IMR-90 (cell line): ENCODE measurements around the gene LTF.

Experiments used
- CEBPB ChIP-seq: IDR thresholded peaks from 2 replicates; pipeline ENCODE4 v1.6.1; 2012; ENCODE audit warnings: low read depth, low read length, improper control_type of control experiment
- ELK1 ChIP-seq: fragments of 150-350 bp; IDR thresholded peaks from 2 replicates; pipeline ENCODE4 v1.6.1; 2016; ENCODE audit warnings: low read depth, mild to moderate bottlenecking, low read length, moderate library complexity, borderline replicate concordance
- MXI1 ChIP-seq: IDR thresholded peaks from 2 replicates; pipeline ENCODE4 v1.6.1; 2012; ENCODE audit warnings: low read depth, mild to moderate bottlenecking, low read length, moderate library complexity, borderline replicate concordance
- POLR2A ChIP-seq: IDR thresholded peaks from 2 replicates; pipeline ENCODE4 v1.6.1; 2012; ENCODE audit warnings: mild to moderate bottlenecking, low read depth, low read length
- RAD21 ChIP-seq: IDR thresholded peaks from 2 replicates; pipeline ENCODE4 v1.6.1; 2012; ENCODE audit warnings: low read length, improper control_type of control experiment
- SMC3 ChIP-seq: fragments of 150-350 bp; IDR thresholded peaks from 2 replicates; pipeline ENCODE4 v1.6.1; 2016; ENCODE audit warnings: low read depth, mild to moderate bottlenecking, antibody characterized with exemption, low read length, moderate library complexity
- TF ChIP-seq, protein P1 (sequence below): conservative IDR thresholded peaks from 2 replicates; pipeline ENCODE4 v1.5.1; 2012; ENCODE audit warnings: mild to moderate bottlenecking, low read depth, low read length, improper control_type of control experiment

DNA sequence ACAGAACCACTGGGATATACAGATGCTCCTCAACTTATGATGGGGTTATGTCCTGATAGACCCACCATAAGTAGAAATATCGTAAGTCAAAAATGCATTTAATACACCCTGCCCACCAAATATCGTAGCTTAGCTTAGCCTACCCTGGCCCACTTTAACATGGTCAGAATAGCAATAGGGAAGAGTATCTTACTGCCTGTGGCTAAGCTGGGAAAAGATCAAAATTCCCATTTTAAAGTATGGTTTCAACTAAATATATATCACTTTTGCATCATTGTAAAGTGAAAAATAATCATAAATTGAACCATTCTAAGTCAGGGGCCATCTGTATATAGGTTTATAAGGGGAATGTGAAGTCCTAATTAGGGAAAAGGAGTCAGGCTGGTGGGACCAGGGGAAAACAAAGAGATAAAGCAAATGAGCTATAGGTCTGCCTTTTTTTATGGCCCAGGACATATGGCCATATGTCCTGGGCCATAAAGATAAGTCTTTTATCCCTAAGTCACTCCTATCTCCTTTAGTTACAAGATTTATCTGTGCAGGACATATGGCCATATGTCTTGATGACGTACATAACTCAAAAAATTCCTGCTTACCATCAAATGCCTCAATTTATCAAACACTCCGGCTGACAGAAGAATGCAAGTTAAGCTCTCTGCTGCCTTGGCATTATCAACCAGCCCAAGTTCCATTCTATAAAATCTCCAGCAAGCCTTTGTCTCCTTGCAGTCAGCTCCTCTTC is 44.3 kb upstream of the LTF start:
- TF ChIP-seq POLR2A, result no peak
- TF ChIP-seq, protein P1, sequence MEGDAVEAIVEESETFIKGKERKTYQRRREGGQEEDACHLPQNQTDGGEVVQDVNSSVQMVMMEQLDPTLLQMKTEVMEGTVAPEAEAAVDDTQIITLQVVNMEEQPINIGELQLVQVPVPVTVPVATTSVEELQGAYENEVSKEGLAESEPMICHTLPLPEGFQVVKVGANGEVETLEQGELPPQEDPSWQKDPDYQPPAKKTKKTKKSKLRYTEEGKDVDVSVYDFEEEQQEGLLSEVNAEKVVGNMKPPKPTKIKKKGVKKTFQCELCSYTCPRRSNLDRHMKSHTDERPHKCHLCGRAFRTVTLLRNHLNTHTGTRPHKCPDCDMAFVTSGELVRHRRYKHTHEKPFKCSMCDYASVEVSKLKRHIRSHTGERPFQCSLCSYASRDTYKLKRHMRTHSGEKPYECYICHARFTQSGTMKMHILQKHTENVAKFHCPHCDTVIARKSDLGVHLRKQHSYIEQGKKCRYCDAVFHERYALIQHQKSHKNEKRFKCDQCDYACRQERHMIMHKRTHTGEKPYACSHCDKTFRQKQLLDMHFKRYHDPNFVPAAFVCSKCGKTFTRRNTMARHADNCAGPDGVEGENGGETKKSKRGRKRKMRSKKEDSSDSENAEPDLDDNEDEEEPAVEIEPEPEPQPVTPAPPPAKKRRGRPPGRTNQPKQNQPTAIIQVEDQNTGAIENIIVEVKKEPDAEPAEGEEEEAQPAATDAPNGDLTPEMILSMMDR, result no peak
- no peak for TF ChIP-seq RAD21
- TF ChIP-seq ELK1, result no peak
- TF ChIP-seq MXI1, result no peak
- TF ChIP-seq SMC3, result no peak
- TF ChIP-seq CEBPB, result no peak
